ENCODE data around the gene LEKR1.

The LEKR1 gene

GRCh38 chr3:157065201-157065600, 239.0 kb downstream of the LEKR1 start:
- no peak for DNase-seq

GRCh38 chr3:157066335-157067098, 240.4 kb downstream of the LEKR1 start:
- DNase-seq = no peak

- no peak for DNase-seq
Measured at GRCh38 chr3:157067114-157067513, 241.0 kb downstream of the LEKR1 start.

- DNase-seq = no peak
Measured at GRCh38 chr3:157069406-157069805, 243.3 kb downstream of the LEKR1 start.

- no peak for DNase-seq
Measured at GRCh38 chr3:157069846-157070677, 243.9 kb downstream of the LEKR1 start.

GRCh38 chr3:157070678-157070999, 244.5 kb downstream of the LEKR1 start:
- no peak for DNase-seq

DNA sequence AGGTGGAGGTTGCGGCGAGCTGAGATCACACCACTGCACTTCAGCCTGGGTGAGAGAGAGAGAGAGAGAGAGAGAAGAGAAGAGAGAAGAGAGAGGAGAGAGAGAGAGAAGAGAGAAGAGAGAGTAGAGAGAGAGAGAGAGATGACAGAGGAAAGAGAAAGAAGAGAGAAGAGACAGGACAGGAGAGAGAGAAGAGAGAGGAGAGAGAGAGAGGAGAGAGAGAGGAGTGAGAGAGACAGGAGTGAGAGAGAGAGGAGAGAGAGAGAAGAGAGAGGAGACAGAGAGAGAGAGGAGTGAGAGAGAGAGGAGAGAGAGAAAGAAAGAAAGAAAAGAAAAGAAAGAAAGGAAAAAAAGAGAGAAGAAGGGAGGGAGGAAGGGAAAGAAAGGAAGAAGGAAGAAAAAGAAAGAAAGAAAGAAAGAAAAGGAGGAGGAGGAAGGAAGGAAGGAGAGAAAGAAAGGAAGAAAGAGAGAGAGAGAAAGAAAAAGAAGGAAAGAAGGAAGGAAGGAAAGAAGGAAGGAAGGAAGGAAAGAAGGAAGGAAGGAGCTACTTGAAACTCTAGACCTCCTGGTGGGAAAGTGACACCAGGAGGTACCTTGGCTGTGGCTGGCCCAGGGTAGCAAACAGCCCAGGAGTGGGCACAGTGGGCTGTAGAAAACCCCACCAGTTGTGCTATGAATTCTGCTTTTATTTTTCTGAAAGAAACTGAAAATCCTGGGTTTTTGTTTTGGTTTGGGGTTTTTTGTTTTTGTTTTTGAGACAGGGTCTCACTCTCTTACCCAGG, 245.8 kb downstream of the LEKR1 start:
- DNase-seq = no peak

GRCh38 chr3:157073810-157074209, 247.7 kb downstream of the LEKR1 start:
- DNase-seq = no peak

- no peak for DNase-seq
Measured at GRCh38 chr3:157074490-157074889, 248.3 kb downstream of the LEKR1 start.

- no peak for DNase-seq
Measured at GRCh38 chr3:157074981-157075380, 248.8 kb downstream of the LEKR1 start.

- no peak for DNase-seq
Measured at GRCh38 chr3:157075693-157076420, 249.7 kb downstream of the LEKR1 start.

- DNase-seq = no peak
Measured at GRCh38 chr3:157077565-157077991, 251.4 kb downstream of the LEKR1 start.

DNA sequence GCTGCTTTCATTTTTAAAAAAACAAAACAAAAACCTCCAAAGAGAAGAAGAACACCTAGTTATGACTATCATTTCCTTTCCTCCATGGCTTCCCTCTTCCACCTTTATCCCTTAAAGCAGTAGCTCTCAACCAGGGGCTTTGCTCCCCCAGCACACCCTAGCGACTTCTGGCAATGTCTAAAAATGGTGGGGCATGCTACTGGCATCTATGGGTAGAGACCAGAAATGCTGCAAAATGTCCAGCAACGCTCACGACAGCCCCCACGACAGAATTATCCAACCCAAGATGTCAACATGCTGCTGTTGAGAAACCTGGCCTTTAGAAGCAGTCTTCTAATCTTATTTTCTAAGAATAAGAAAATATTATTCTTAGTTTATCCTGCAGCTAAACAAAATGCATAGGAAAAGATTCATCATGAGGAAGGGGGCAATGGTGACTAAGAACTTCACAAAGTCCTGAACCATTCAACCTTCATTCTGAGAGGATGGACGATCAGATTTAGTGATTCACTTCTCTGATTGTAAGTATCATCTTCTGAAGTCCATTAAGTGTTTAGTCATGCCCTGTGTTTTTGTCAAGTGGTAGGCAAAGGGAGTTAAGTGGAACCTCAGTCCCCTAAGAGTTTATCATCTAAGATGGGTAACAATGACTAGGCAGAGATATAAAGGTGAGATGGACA, 252.1 kb downstream of the LEKR1 start:
- DNase-seq = no peak

- DNase-seq = no peak
Measured at GRCh38 chr3:157078811-157079185, 252.6 kb downstream of the LEKR1 start.

DNA sequence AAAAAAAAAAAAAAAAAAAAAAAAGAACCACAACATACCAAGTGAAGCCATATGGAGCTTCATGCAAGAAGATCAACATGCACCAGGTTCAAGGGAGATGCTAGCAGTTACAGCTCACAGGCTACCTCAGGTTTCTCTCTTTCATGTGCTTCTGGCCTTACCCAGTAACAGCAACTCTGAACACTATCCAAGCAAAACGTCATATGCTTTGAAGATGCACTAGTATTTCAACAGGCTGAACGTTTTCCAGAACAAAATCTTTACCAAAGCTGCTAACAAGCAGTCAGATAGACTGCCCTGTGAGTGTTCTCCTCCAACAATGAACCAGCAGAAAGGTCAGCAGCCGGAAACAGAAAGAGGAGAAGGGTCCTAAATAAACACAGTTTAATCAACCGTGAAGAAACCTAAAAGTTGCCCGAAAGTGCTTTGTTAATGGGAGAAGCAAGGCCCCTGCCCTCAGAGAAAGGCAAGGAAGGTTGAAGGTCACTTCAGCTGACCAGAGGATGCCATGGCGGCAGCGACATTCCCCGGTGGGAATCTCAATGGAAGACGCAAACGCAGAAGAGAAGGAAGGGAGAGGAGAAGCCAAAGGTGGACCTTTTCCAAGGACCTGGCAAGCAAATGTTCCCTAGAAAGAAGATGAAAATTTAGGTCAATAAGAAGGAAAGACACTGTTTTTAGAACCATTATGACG, 253.7 kb downstream of the LEKR1 start:
- no peak for DNase-seq

- DNase-seq = no peak
Measured at GRCh38 chr3:157081626-157082210, 255.6 kb downstream of the LEKR1 start.

- no peak for DNase-seq
Measured at GRCh38 chr3:157082305-157082982, 256.3 kb downstream of the LEKR1 start.

DNA sequence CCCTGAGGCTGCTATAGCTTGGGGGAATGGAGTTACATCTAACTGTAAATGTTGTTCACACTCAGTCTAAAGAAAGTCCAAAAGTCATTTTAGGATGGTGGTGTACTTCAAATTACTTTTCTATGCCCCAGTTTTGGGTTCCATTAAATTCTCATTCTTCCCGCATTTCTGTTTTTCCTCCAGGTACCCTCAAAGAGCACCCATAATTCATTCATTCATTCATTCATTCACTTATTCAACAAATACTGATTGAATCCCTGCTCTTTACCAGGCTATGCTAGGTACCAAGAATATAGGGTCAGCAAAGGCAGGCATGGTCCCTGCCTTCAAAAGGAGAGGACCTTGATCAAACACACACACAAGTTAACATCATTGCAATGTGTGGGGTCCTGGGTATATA, 257.7 kb downstream of the LEKR1 start:
- DNase-seq = no peak

GRCh38 chr3:157086060-157086750, 260.1 kb downstream of the LEKR1 start:
- DNase-seq = no peak

GRCh38 chr3:157086775-157087174, 260.6 kb downstream of the LEKR1 start:
- no peak for DNase-seq

Measured in NCI-H1048 (cell line).